ENCODE measurements around the gene GATA2.

DNA sequence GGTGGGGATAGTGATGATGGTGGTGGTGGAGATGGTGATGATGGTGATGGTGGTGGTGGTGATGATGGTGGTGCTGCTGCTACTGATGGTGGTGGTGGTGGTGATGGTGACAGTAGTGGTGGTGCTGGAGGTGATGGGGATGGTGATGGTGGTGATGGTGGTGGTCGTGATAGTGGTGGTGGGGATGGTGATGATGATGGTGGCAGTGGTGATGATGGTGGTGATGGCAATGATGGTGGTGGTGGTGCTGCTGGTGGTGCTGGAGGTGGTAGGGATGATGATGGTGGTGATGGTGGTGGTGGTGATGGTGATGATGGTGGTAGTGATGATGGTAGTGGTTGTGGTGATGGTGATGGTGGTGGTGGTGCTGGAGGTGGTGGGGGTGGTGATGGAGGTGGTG is 47.6 kb downstream of the GATA2 start:
- no peak for TF ChIP-seq EZH2 (IDR thresholded peaks at IDR 0.05; ENCODE audit: insufficient read depth, poor library complexity, severe bottlenecking)
- no peak for TF ChIP-seq EZH2phosphoT487 (IDR thresholded peaks at IDR 0.05; ENCODE audit: insufficient read depth, low read depth)
